ENCODE results near the gene MYO7A. TPM values are rescaled to one million over a fixed set of nuclear protein-coding genes. Genes with fewer than 3 reads are reported as not detected.

The MYO7A gene
- total RNA-seq, result 0.57 and 0.96 TPM in 2 replicates
- polyA plus RNA-seq (2012), result 0.14 TPM

- peak; percentile 87 for DNase-seq (ENCODE audit: low read depth)
Observed at GRCh38 chr11:77127920-77128691, at the start of gene MYO7A. MYO7A (plus strand) TSS chr11:77128246; CDS start chr11:77130635, 2,389 bp downstream.

DNA sequence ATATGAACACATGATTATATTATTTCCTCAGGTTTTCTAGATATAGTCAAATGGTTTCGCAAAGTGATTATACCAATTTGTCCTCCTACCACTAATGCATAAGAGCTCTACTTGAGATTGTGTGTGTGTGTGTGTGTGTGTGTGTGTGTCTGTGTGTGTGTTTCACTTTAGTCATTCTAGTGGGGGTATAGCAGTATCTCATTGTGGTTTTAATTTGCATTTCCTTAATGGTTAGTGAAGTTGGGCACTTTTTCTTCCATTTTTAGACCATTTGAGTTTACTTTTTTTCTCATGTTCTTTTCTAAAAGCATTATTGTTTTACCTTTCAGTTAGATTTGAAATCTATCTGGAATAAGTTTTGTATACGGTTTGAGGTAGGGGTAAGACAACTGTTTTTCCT is 48.4 kb upstream of the MYO7A start:
- no peak for DNase-seq (ENCODE audit: low read depth)

DNA sequence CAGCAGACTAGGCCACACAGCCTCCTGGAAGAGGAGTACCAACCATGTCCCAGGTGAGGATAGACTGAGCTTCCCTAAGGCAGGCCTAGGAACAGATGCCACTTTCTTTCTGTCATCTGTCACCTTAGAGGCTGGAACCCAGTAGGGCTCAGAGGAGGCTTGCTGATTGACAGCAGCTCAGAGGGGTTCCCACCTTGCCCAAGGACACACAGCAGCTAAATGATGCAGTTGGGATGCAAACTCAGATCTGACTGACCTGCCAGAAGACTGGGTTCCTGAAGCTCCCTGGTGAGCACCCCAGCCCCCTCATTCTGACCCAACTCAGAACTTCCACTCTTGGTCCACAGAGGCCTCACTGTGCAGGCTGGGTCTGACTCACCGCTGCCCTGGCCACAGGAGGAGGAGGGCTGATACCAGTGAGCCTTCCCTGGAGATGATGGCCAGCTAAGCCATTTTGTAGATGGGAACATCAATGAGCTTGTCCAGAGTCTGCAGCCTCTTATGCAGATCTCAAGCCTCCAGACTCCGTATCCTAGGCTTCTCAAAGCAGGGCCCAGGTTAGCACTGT is 47.3 kb upstream of the MYO7A start:
- no peak for DNase-seq (ENCODE audit: low read depth)

DNA sequence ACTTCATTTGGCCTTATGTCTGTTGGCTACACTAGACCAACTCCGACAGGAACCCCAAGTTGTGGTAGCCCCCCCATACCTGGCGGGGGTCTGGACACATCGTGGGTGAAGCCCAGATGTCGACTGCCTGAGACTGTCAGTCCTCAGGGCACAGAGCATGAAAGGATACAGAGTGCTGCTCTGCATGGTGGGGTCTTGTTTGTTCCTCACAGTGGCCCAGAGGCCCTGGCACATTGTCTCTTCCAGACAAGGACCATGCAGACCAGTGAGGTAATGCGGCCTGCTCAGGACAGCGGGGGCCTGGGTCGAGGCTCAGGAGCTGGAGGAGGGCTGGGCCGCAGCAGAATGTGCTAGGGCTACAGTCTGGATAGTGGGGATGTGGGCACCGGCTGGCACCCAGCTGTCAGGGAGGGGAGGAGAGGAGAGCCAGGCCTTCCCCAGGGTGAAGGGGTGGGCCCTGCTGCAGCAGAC is 46.6 kb upstream of the MYO7A start:
- no peak for DNase-seq (ENCODE audit: low read depth)

DNA sequence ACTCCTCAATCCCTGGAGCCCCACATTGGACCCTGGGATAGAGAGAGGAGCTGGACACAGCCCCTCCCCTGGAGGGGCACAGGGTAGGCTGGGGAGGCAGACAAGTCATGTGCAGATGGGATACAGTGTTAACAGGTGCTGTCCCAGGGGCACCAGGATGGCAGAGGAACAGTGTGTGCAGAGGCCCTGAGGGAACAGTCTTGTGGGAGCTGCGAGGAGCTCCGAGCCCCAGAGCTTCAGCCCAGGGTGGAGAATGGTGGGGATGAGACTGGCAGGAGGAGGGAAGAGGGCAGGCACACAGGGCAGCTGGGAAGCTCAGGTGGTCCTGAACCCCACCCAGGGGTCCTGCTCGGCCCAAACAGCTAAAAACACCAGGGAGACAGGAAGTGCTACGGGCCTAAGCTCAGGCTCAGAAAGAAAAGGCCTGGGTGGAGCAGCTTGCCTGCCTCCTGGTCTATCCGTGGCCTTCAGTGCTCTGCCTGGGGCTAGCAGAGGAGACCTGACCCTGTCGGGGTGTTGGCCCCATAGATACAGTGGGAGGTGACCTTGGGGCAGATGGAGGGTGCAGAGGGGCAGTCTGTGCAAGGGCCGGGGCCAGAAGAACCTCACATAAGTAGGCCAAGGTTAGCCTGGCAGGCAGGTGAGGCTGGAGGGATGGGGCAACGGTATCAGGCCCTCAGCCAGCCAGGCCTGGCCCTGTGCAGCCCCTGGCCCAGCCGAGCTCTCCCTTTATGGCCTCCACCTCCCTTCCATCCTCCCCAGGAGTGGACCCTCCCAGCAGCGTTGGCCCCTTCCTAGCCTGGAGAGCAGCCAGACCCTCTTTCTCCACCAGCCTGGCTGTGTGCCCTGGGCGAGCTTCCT is 45.8 kb upstream of the MYO7A start:
- no peak for DNase-seq (ENCODE audit: low read depth)

GRCh38 chr11:77082838-77083565 is 45.0 kb upstream of the MYO7A start:
- no peak for DNase-seq (ENCODE audit: low read depth)

DNA sequence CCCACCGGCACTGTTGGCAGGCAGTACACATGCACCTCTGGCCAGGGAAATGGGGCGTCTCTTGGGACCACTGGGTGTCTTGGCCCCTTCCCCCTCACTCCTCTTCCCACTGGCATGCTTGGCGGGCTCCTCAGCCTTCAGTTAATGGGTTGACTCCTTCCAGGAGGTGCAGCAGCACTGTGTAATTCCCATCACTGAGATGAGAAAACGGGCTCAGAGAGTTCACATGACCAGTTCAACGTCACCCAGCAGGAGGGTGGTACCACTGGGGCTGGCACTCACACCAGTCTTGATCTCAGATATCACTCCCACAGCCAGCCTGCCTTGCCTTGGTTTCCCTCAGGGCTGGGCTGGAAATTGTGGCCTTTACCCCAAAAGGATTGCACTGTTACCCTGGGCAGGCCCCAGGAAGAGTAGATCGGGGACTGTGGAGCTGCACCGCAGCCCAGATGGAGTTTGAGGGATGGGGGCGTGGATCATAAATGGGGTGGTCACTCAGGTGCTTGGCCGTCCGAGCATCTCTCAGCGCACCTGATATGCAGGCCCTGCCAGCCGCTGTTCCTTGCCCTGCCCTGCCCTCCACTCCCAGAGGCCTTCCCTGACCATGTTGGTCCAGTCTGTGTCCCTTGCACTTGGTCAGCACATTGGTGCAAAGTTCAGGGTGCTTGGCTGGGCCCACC is 44.3 kb upstream of the MYO7A start:
- no peak for DNase-seq (ENCODE audit: low read depth)

DNA sequence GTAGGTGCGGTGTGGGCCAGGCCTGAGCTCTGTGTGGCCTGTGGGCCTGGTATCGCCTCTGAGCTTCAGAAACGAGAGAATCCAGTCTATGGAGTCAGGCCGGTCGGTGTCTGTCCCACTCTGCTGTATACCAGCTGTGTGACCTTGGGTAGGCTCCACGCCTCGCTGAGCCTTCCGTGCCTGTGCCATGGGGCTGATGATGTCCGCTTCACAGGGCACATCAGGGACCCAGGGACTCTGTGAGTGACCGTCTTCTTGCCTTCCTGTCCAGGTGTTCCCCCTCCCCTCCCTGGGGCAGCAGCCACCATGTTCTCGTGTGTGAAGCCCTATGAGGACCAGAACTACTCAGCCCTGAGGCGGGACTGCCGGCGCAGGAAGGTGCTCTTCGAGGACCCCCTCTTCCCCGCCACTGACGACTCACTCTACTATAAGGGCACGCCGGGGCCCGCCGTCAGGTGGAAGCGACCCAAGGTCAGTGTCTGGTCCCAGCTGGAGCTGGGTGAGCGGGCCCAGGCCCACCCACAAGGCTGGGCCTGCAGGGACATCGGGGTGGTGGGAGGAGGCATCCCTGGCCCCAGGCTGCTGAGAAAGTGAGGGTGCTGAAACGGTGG is 43.4 kb upstream of the MYO7A start:
- no peak for DNase-seq (ENCODE audit: low read depth)

GRCh38 chr11:77085652-77086051 is 42.4 kb upstream of the MYO7A start:
- DNase-seq (ENCODE audit: low read depth), result no peak

DNA sequence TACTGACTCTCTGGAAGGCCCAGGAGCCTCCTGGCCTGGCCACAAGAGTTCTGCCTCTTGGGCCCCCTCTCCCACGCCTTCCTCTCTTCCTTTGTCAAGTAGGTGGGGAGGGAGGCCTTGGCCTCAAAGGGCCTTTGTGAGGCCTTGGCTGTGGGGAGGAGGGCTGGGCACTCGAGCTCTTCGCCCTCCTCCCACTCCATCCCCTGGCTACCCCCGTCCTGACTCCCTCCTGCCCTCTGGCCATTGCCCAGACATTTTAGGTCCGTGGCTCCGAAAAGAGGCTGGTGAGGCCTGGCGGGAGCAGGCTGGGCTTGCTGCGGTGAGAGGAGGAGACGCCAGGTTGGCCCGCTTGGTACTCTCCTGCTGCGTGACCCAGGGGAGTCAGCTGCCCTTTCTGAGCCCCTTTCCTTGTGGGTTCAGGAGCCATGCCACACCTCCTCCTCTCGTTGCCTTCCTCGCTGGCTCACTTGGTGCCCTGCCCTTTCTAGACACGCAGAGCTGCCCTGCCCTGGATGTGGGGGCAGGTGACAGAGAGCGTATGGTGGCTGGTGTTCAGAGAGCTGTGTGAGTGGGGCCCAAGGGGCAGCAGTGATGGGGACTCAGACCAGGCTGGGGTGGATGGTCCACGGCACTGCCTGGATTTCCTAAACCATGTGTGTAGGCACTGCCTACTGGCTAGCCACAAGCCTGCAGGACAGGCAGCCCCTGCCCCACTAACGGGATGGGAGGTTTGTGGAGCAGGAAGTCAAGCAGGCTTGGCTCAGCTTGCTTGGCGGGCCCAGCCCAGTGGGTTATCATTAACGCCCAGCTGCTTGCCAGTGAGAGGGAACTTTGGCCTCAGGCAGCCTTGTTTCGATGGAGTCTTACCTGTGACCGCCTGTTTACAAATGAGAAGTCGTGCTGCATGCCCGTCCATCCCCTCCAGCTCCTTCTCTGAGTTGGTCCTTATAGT is 41.2 kb upstream of the MYO7A start:
- DNase-seq (ENCODE audit: low read depth), result no peak

- DNase-seq (ENCODE audit: low read depth), result no peak
Observed at GRCh38 chr11:77087723-77088225, 40.3 kb upstream of the MYO7A start.

DNA sequence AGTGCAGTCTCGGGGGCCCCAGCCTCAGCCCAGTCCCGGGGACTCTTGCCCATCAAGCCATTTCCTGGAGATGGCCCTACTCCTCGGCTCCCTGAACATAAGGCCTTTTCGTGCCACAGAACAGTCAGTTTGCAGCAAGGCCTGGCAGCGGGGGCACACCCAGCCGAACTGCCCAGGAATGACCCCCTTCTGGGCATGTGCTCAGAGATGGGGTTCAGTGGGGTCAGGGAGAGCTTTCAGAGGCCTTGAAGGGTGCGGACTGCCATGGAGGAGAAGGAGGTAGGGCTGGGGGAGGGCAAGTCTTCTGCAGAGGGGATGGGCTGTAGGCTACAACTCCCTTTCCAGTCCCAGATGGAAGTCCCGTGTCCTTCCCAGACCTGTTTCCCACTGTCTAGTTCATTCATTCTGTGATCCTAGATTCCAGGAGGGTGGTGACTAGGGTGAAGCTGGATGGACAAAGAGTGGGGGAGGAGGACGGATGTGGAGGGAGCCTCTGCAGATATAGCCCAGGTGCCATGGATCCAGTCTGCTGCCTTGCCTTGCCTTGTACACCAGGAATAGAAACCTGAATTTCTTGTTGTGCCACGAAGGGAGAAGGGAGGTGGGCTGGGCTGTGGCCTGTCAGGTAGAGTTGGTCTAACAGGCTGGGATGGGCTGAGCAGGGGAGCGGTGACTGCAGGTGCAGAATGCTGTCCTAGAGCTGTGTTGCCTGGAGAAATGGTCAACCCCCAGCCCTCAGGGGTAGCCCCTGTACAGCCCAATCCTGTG is 39.6 kb upstream of the MYO7A start:
- DNase-seq (ENCODE audit: low read depth), result no peak

- DNase-seq (ENCODE audit: low read depth), result no peak
Observed at GRCh38 chr11:77089004-77089545, 39.0 kb upstream of the MYO7A start.

DNA sequence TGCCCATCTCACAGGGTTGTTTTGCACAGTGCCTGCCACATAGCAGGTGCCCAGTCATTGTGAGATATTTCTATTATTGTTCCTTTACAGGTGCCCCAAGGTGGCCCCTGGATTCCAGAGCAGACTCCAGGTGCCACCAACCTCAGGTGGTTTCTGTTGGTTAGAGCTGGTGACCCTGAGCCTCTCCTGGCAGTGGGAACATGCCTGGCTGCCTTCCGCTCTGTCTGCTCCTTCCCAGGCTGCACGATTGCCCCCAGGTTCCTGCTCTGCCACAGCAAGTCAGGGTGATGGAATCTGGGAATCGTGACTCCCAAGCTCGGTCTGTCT is 38.0 kb upstream of the MYO7A start:
- no peak for DNase-seq (ENCODE audit: low read depth)

GRCh38 chr11:77090373-77091111 is 37.5 kb upstream of the MYO7A start:
- no peak for DNase-seq (ENCODE audit: low read depth)

DNA sequence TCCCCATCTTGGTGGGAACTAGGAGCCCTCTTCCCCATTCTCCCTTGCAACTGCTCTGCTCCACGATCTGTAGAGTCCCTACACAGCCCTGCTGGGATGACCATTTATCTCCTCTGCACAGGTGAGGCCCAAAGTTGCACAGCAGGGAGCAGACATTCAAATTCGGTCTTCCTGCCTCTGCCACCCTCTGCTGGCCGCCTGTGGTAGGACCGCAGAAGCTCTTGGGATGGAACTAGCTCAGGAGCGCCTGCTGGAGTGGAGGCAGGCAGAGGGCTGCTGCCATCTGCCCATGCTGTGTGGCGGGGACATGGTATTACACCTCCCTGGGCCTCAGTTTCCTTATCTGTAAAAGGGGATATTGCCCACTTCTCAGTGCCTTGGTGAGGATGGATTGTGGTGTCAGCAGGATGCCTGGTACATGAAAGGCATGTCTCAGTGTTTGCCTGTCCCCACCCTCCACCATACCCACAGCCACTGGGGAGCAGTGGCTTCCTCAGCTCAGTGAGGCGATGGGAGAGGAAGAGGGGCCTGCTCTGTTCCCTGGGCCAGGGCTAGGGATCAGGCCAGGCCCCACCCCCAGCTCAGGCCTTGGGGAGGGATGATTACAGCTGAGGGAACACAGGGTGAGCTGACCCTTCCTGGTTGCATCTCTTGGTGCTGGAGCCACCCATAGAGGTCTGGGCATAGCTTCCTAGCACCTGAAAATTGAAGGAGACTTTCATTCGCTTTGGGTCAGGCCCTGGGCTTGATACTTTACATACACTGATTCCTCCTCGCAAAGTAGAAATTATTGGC is 36.7 kb upstream of the MYO7A start:
- DNase-seq (ENCODE audit: low read depth), result peak; percentile 79

Measured in myocyte (in vitro differentiated cells).